ENCODE results near the gene ZNF407.

ZNF407 gene

GRCh38 chr18:75087119-75088020 lies 489.7 kb downstream of the ZNF407 start:
- DNase-seq (ENCODE audit: extremely low spot score), result no peak
- TF ChIP-seq FOXM1 (IDR thresholded peaks at IDR 0.05; ENCODE audit: borderline replicate concordance) (no peak), NFRKB (IDR thresholded peaks at IDR 0.05) (no peak), L3MBTL2 (conservative IDR thresholded peaks at IDR 0.05) (no peak), ARNT (IDR thresholded peaks at IDR 0.05) (no peak), HDGF (IDR thresholded peaks at IDR 0.05; ENCODE audit: borderline replicate concordance) (no peak), ELF4 (IDR thresholded peaks at IDR 0.05) (no peak), CTBP1 (IDR thresholded peaks at IDR 0.05; ENCODE audit: borderline replicate concordance) (no peak), ZNF384 (IDR thresholded peaks at IDR 0.05) (no peak), FOXA1 (IDR thresholded peaks at IDR 0.05) (no peak), LEF1 (IDR thresholded peaks at IDR 0.05; ENCODE audit: borderline replicate concordance) (no peak)
- CTCF ChIA-PET, result no interaction called here
- POLR2A ChIA-PET, result no interaction called here

GRCh38 chr18:75088021-75088506 lies 490.4 kb downstream of the ZNF407 start:
- no peak for DNase-seq (ENCODE audit: extremely low spot score)
- CTCF ChIA-PET, result no interaction called here
- TF ChIP-seq HDGF (IDR thresholded peaks at IDR 0.05; ENCODE audit: borderline replicate concordance), result no peak
- TF ChIP-seq, protein P1, sequence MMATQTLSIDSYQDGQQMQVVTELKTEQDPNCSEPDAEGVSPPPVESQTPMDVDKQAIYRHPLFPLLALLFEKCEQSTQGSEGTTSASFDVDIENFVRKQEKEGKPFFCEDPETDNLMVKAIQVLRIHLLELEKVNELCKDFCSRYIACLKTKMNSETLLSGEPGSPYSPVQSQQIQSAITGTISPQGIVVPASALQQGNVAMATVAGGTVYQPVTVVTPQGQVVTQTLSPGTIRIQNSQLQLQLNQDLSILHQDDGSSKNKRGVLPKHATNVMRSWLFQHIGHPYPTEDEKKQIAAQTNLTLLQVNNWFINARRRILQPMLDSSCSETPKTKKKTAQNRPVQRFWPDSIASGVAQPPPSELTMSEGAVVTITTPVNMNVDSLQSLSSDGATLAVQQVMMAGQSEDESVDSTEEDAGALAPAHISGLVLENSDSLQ (IDR thresholded peaks at IDR 0.05), result no peak
- TF ChIP-seq ARNT (IDR thresholded peaks at IDR 0.05), result no peak
- no peak for TF ChIP-seq NFRKB (IDR thresholded peaks at IDR 0.05)
- no peak for TF ChIP-seq TARDBP (IDR thresholded peaks at IDR 0.05)
- TF ChIP-seq CTBP1 (IDR thresholded peaks at IDR 0.05; ENCODE audit: borderline replicate concordance), result no peak
- TF ChIP-seq FOXK2 (IDR thresholded peaks at IDR 0.05), result no peak
- TF ChIP-seq BHLHE40 (IDR thresholded peaks at IDR 0.05; ENCODE audit: borderline replicate concordance), result no peak
- TF ChIP-seq ELF4 (IDR thresholded peaks at IDR 0.05), result no peak
- no peak for TF ChIP-seq SUZ12 (IDR thresholded peaks at IDR 0.05)
- TF ChIP-seq ZNF384 (IDR thresholded peaks at IDR 0.05), result no peak
- POLR2A ChIA-PET, result no interaction called here

DNA sequence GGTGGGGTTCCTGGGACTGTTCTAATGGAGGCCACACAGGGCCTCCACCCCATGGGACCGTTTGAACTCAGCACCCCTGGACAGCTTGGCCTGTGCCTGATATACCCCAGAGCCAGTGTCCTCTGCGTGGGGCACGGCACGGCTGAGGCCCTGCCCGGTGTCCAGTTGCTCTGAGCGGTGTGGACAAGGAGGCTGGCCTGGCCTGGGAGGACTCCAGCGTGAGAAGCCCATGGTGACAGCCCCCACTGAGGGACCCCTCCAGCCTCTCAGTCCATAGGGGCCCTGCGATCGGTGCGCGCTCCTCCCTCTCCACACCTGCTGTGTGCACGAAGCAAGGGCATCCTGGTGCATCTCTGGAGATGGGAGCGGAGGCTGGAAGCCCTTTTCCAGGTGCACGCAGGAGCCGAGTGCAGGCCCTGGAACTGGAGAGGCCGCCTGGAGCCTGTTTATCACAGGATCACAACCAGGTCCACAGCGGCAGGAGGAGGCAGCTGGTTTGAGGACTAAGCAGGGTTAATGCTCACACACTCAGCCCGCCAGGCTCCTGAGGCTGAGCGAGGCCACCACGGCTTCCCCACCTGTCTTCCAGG lies 491.0 kb downstream of the ZNF407 start:
- ChIA-PET POLR2A (no interaction called here), CTCF (no interaction called here)
- no peak for DNase-seq (ENCODE audit: extremely low spot score)
- TF ChIP-seq NFRKB (IDR thresholded peaks at IDR 0.05) (no peak), TARDBP (IDR thresholded peaks at IDR 0.05) (no peak), L3MBTL2 (conservative IDR thresholded peaks at IDR 0.05) (no peak), ARNT (IDR thresholded peaks at IDR 0.05) (no peak), SP1 (IDR thresholded peaks at IDR 0.05) (no peak), SUZ12 (IDR thresholded peaks at IDR 0.05) (no peak), FOXK2 (IDR thresholded peaks at IDR 0.05) (no peak)

DNA sequence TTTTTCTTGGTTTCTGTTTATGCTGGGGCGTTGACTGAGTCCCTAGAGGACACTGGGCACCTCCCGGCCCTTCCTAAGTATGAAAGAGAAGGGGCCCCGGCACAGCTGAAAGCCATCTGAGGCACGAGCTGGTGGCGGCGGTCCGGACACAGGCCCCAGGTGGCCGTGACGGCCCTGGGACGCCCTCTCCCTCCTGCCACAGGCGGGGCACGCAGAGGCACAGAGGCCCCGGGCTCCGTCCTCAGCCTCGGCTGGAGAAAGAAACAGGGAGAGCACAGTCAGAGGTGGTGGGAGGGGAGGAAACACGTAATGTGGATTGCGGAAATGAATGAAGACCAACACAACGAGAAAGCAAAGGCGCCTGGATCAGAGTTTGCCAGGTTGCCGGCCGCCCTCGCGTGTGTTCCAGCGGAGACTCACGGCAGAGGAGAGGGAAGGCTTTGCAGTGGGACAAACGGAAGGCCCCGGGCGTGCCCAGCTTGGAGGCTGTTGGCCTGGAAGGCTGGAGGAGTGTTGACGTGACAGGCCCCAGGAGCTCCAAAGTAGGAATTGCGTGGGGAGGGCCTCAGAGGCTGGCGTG lies 492.2 kb downstream of the ZNF407 start:
- no peak for DNase-seq (ENCODE audit: extremely low spot score)

DNA sequence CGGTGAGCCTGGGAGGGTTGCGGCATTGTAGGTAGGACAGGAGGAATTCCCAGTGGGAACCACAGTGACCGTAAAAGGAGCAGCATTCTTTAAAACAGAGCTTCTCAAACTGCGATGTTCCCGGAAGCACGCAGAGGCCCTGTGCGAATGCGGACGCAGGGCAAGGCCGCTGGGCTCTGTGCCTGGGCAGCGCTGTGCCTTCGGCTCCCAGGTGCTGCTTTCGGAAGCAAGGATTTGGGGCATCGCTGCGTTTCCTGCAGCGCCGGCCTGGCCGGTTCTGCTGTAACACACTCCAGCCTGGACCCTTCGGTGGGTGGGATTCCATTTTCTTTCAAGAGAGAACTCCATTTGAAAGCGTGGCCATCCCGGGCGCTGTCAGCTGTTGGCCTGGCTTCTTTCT lies 492.7 kb downstream of the ZNF407 start:
- ChIA-PET CTCF (no interaction called here), POLR2A (no interaction called here)
- no peak for DNase-seq (ENCODE audit: extremely low spot score)
- TF ChIP-seq BHLHE40 (IDR thresholded peaks at IDR 0.05; ENCODE audit: borderline replicate concordance), result no peak
- no peak for TF ChIP-seq ARNT (IDR thresholded peaks at IDR 0.05)
- TF ChIP-seq ELF4 (IDR thresholded peaks at IDR 0.05), result no peak
- TF ChIP-seq FOXK2 (IDR thresholded peaks at IDR 0.05), result no peak
- TF ChIP-seq SUZ12 (IDR thresholded peaks at IDR 0.05), result no peak
- no peak for TF ChIP-seq CTBP1 (IDR thresholded peaks at IDR 0.05; ENCODE audit: borderline replicate concordance)
- TF ChIP-seq TARDBP (IDR thresholded peaks at IDR 0.05), result no peak
- TF ChIP-seq LEF1 (IDR thresholded peaks at IDR 0.05; ENCODE audit: borderline replicate concordance), result no peak
- no peak for TF ChIP-seq FOXM1 (IDR thresholded peaks at IDR 0.05; ENCODE audit: borderline replicate concordance)
- no peak for TF ChIP-seq NFRKB (IDR thresholded peaks at IDR 0.05)
- TF ChIP-seq HDGF (IDR thresholded peaks at IDR 0.05; ENCODE audit: borderline replicate concordance), result no peak
- no peak for TF ChIP-seq ZNF384 (IDR thresholded peaks at IDR 0.05)
- no peak for TF ChIP-seq FOXA1 (IDR thresholded peaks at IDR 0.05)
- TF ChIP-seq SP1 (IDR thresholded peaks at IDR 0.05), result no peak
- no peak for TF ChIP-seq L3MBTL2 (conservative IDR thresholded peaks at IDR 0.05)
- TF ChIP-seq, protein P1 (IDR thresholded peaks at IDR 0.05), result no peak

More for the DNA sequence above, 492.2 kb downstream of the ZNF407 start:
- TF ChIP-seq SUZ12 (IDR thresholded peaks at IDR 0.05) (no peak), SP1 (IDR thresholded peaks at IDR 0.05) (no peak), BHLHE40 (IDR thresholded peaks at IDR 0.05; ENCODE audit: borderline replicate concordance) (no peak), L3MBTL2 (conservative IDR thresholded peaks at IDR 0.05) (no peak), FOXK2 (IDR thresholded peaks at IDR 0.05) (no peak), ARNT (IDR thresholded peaks at IDR 0.05) (no peak), TARDBP (IDR thresholded peaks at IDR 0.05) (no peak), HDGF (IDR thresholded peaks at IDR 0.05; ENCODE audit: borderline replicate concordance) (no peak), ZNF384 (IDR thresholded peaks at IDR 0.05) (no peak), FOXM1 (IDR thresholded peaks at IDR 0.05; ENCODE audit: borderline replicate concordance) (no peak)
- POLR2A ChIA-PET, result no interaction called here
- CTCF ChIA-PET, result no interaction called here

DNA sequence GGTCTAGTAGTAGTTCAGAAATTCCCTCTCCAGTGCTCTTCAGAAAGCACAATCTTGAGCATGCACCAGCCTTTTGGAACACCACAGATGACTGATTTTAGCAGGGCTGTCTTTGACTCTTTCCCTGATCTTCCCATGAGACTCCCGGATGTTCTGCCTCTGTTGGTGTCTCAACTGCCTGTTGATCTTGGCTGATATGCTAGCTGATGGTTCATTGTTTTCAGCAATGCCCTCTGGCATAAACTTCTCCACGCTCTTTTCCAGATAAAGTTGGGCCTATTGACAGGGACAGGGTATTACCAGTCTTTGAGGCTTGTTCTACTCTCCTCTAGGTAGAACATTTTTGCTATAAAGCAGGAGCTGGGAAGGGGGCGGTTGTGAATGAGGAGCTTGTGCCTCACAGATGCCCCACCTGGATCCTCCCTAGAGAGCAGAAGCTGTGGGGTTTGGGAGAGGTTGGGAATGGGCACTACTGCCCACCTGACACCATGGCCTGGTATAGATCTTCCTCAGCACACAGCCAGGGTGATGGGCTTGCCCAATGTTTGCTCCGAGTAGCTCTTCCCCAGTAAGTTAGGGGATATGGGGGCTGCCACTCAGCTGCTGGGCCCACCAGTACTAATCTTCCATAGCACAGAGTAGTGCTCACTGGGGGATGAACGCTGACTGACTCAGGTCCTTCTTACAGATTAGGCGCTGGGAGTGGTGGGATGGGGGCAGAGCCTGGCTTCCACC lies 500.0 kb downstream of the ZNF407 start:
- DNase-seq (ENCODE audit: extremely low spot score), result no peak
- ChIA-PET CTCF (no interaction called here), POLR2A (no interaction called here)
- TF ChIP-seq FOXK2 (IDR thresholded peaks at IDR 0.05), result no peak
- TF ChIP-seq TARDBP (IDR thresholded peaks at IDR 0.05), result no peak
- no peak for TF ChIP-seq L3MBTL2 (conservative IDR thresholded peaks at IDR 0.05)
